A172 (cell line): ENCODE results near the gene MCU. TPM values are rescaled to one million over a fixed set of nuclear protein-coding genes. Genes with fewer than 3 reads are reported as not detected.
"Not testable (repeated sequence)": the region's sequence is repeated elsewhere in the genome, so short reads cannot be mapped to it uniquely, and the experiment has no call there.

Experiments used
- DNase-seq: peaks from one replicate; pipeline ENCODE4 v3.0.0-alpha.2; 2015; ENCODE audit warnings: low spot score
- total RNA-seq: library from RNA; depleted of rRNA; stranded (reverse); fragments of >200 nt; shearing (Covaris generic); gene quantifications from 2 replicates; pipeline ENCODE4 v1.2.3, GENCODE V29; 2014

The MCU gene
- total RNA-seq, 1 experiment from 2014 or later: 65.2 TPM

- no peak for DNase-seq
Observed at GRCh38 chr10:72761498-72761897, 69.6 kb downstream of the MCU start.

- no peak for DNase-seq
Observed at GRCh38 chr10:72762042-72762441, 70.1 kb downstream of the MCU start.

GRCh38 chr10:72763201-72763600 lies 71.3 kb downstream of the MCU start:
- DNase-seq: no peak

- peak; percentile 91 for DNase-seq
Observed at GRCh38 chr10:72764151-72764550, 72.2 kb downstream of the MCU start.

GRCh38 chr10:72765051-72765745 lies 73.3 kb downstream of the MCU start:
- peak; percentile 2 for DNase-seq

- DNase-seq: not testable (repeated sequence)
Observed at GRCh38 chr10:72771195-72771594, 79.3 kb downstream of the MCU start.

- DNase-seq: no peak
Observed at GRCh38 chr10:72772031-72772430, 80.1 kb downstream of the MCU start.

- DNase-seq: no peak
Observed at GRCh38 chr10:72779874-72780273, 87.9 kb downstream of the MCU start.

- DNase-seq: no peak
Observed at GRCh38 chr10:72782649-72783330, 90.8 kb downstream of the MCU start.

GRCh38 chr10:72783410-72783833 lies 91.5 kb downstream of the MCU start:
- no peak for DNase-seq

- DNase-seq: peak; percentile 66
Observed at GRCh38 chr10:72784551-72785351, 92.8 kb downstream of the MCU start.

- DNase-seq: no peak
Observed at GRCh38 chr10:72785409-72785808, 93.5 kb downstream of the MCU start.

- no peak for DNase-seq
Observed at GRCh38 chr10:72790216-72790990, 98.5 kb downstream of the MCU start.

- DNase-seq: no peak
Observed at GRCh38 chr10:72792288-72792687, 100.3 kb downstream of the MCU start.

GRCh38 chr10:72793752-72794151 lies 101.8 kb downstream of the MCU start:
- DNase-seq: no peak

- DNase-seq: peak; percentile 14
Observed at GRCh38 chr10:72794260-72794659, 102.3 kb downstream of the MCU start.

- DNase-seq: peak; percentile 22
Observed at GRCh38 chr10:72796042-72796441, 104.1 kb downstream of the MCU start.

GRCh38 chr10:72796538-72796937 lies 104.6 kb downstream of the MCU start:
- no peak for DNase-seq

GRCh38 chr10:72800000-72800740 lies 108.2 kb downstream of the MCU start:
- DNase-seq: peak; percentile 56

GRCh38 chr10:72800741-72801092 lies 108.8 kb downstream of the MCU start:
- no peak for DNase-seq

- DNase-seq: no peak
Observed at GRCh38 chr10:72801263-72801868, 109.4 kb downstream of the MCU start.
